Neuronal stem cell (in vitro differentiated cells): ENCODE results near the gene ILK. TPM values are rescaled to one million over a fixed set of nuclear protein-coding genes. Genes with fewer than 3 reads are reported as not detected.
A peak's percentile ranks its signal among the peaks of the same experiment; 100 is the strongest.

ENCODE experiments used
- DNase-seq: peaks from one replicate; pipeline ENCODE4 v3.0.0-alpha.2; 2013; ENCODE audit warnings: low spot score
- H2AFZ ChIP-seq: one replicate; pipeline ENCODE4 v1.6.1; 2013; ENCODE audit warnings: mild to moderate bottlenecking, low read length, inconsistent platforms
- H2AK5ac ChIP-seq: 2 replicates; pipeline ENCODE4 v1.6.1; 2013; ENCODE audit warnings: low read depth, mild to moderate bottlenecking, inconsistent platforms, low read length, moderate library complexity, mixed read lengths
- H2BK120ac ChIP-seq: 2 replicates; pipeline ENCODE4 v1.6.1; 2013; ENCODE audit warnings: low read depth, mild to moderate bottlenecking, inconsistent platforms, low read length, moderate library complexity, mixed read lengths
- H2BK12ac ChIP-seq: one replicate; pipeline ENCODE4 v1.6.1; 2013; ENCODE audit warnings: low read length, inconsistent platforms
- H2BK15ac ChIP-seq: 2 replicates; pipeline ENCODE4 v1.6.1; 2013; ENCODE audit warnings: mild to moderate bottlenecking, low read length, inconsistent platforms, mixed read lengths
- H2BK5ac ChIP-seq: one replicate; pipeline ENCODE4 v1.6.1; 2013; ENCODE audit warnings: inconsistent platforms, mild to moderate bottlenecking, low read length, moderate library complexity
- H3K14ac ChIP-seq: one replicate; pipeline ENCODE4 v1.6.1; 2013; ENCODE audit warnings: low read length, inconsistent platforms
- H3K18ac ChIP-seq: 2 replicates; pipeline ENCODE4 v1.6.1; 2013; ENCODE audit warnings: low read length, inconsistent platforms
- H3K23ac ChIP-seq: 2 replicates; pipeline ENCODE4 v1.6.1; 2013; ENCODE audit warnings: low read depth, mild to moderate bottlenecking, mixed read lengths, low read length, inconsistent platforms; ENCODE audit not compliant: poor library complexity
- H3K27ac ChIP-seq: replicated peaks from 3 replicates; pipeline ENCODE4 v1.5.1; 2013; ENCODE audit warnings: low read length, inconsistent platforms
- H3K27me3 ChIP-seq, 3 experiments: 2 replicates each; pipeline ENCODE4 v1.6.1; 2013; ENCODE audit warnings: low read length in 3 of 3, mild to moderate bottlenecking in 2 of 3, inconsistent platforms in 1 of 3, low read depth in 1 of 3, mixed read lengths in 1 of 3, moderate library complexity in 1 of 3; ENCODE audit not compliant: control insufficient read depth in 3 of 3, insufficient read depth in 3 of 3
- H3K36me3 ChIP-seq, 2 donors: replicated peaks in 1 of 2; 2 replicates each; pipeline ENCODE4 v1.6.1; 2013; ENCODE audit warnings: low read length in 2 of 2; ENCODE audit not compliant: control insufficient read depth in 2 of 2, insufficient read depth in 2 of 2
- H3K4ac ChIP-seq: 2 replicates; pipeline ENCODE4 v1.6.1; 2013; ENCODE audit warnings: inconsistent platforms, mild to moderate bottlenecking, low read length, moderate library complexity
- H3K4me1 ChIP-seq, 2 donors: 1 replicate in 1 of 2; 2 replicates in 1 of 2; pipeline ENCODE4 v1.6.1; 2013; ENCODE audit warnings: low read length in 2 of 2, low read depth in 1 of 2; ENCODE audit not compliant: control insufficient read depth in 2 of 2, insufficient read depth in 1 of 2
- H3K4me2 ChIP-seq: one replicate; pipeline ENCODE4 v1.6.1; 2013; ENCODE audit warnings: mild to moderate bottlenecking, low read length, inconsistent platforms; ENCODE audit not compliant: insufficient read depth, poor library complexity, severe bottlenecking
- H3K4me3 ChIP-seq, 2 donors: 2 replicates each; pipeline ENCODE4 v1.5.1; 2013; ENCODE audit warnings: low read length in 2 of 2, mild to moderate bottlenecking in 2 of 2, inconsistent platforms in 1 of 2, moderate library complexity in 1 of 2
- H3K79me1 ChIP-seq: one replicate; pipeline ENCODE4 v1.6.1; 2013; ENCODE audit warnings: low read depth, mild to moderate bottlenecking, inconsistent platforms, low read length, moderate library complexity
- H3K9ac ChIP-seq: one replicate; pipeline ENCODE4 v1.6.1; 2013; ENCODE audit warnings: mild to moderate bottlenecking, low read depth, low read length, inconsistent platforms; ENCODE audit not compliant: poor library complexity
- H3K9me3 ChIP-seq, 2 donors: replicated peaks in 1 of 2; 2 replicates each; pipeline versions ENCODE3 to v1.6.1; 2013; ENCODE audit warnings: low read length in 2 of 2, mild to moderate bottlenecking in 2 of 2, inconsistent platforms in 1 of 2, low read depth in 1 of 2, mixed read lengths in 1 of 2, moderate library complexity in 1 of 2; ENCODE audit not compliant: control insufficient read depth in 2 of 2, insufficient read depth in 1 of 2
- H4K8ac ChIP-seq: one replicate; pipeline ENCODE4 v1.6.1; 2013; ENCODE audit warnings: low read depth, mild to moderate bottlenecking, inconsistent platforms, low read length, moderate library complexity
- H4K91ac ChIP-seq: one replicate; pipeline ENCODE4 v1.6.1; 2013; ENCODE audit warnings: low read length, low read depth, mild to moderate bottlenecking, inconsistent platforms; ENCODE audit not compliant: poor library complexity
- WGBS, 2 donors: extraction: QIAGEN DNeasy Blood & Tissue Kit; methylation state at CpG; one replicate each; pipeline ENCODE4 v1.1.7; 2013; ENCODE audit warnings: missing lambda C conversion rate in 2 of 2, mixed read lengths in 1 of 2; ENCODE audit not compliant: insufficient read length in 2 of 2, insufficient replicate concordance in 1 of 2; ENCODE audit errors: extremely low coverage in 2 of 2; 5-methylcytosine and 5-hydroxymethylcytosine counted together
- polyA plus RNA-seq, 2 experiments: library from polyadenylated mRNA; stranded (reverse); fragments of 200-250 nt; gene quantifications; one replicate each; pipeline ENCODE4 v1.2.3, GENCODE V29; 2013

ILK gene
- polyA plus RNA-seq (2013, experiment 1 of 2), result 96.9 TPM
- polyA plus RNA-seq (2013, experiment 2 of 2), result 95.8 TPM

DNA sequence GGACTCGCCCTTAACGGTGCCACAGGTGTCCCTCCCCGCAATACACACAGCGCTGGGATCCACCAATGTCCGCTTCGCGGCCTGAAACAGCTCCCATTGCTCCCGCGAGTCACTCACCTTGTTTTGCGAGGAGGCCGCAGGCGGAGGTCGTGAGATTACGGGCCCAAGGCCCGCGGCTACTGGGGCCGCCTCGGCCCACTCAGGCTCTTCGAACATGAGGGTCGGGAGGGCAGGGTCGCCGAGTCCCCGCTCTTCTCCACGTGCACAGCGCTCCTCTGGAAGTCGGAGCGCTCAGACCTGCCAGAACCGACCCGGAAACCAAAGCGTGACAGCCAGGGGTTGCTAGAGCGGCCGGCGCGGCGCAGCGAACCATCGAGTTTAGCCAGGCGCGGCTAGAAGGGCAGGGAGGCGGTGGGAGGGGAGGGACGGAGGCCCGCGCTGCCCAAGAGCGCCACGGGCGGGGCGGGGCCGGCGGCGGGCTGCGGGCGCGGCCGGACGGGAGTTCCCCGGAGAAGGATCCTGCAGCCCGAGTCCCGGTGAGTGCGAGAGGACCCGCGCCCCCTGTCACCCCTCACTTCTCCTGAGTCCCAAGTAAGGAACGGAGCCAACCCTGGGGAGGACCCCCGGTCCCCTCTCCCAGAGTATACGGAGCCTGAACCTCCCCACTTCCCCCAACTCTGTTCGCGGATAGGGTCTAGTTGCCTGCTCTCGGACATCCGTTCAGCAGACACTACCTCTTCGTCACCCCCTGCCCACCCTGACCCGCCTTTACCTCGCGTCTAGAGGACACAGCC is at the start of gene ILK, which contains the start of gene RRP8:
Gene ILK, plus strand, starts transcription at position 488 of the 794 bp plus-strand sequence. CDS start 498 bp downstream, outside the sequence.
Gene RRP8, minus strand, starts transcription at position 330 of the 794 bp plus-strand sequence. Its CDS starts 114 bp downstream, at position 216.
- Histone ChIP-seq H3K14ac (peak within 1 kb of the TSS; percentile 59), H3K23ac (peak within 1 kb of the TSS; percentile 27), H3K4me2 (peak within 1 kb of the TSS; percentile 66), H2BK120ac (no peak within 1 kb of the TSS), H3K36me3 (peaks cover 32 to 61% of the 10 kb centered on the region in 2 donors), H2AFZ (peak within 1 kb of the TSS; percentile 95), H4K8ac (no peak within 1 kb of the TSS), H3K27me3 (no peaks in the 10 kb centered on the region), H3K4me1 (peaks cover 15 to 29% of the 10 kb centered on the region in 2 donors), H3K9ac (peak within 1 kb of the TSS; percentile 95), H4K91ac (no peak within 1 kb of the TSS), H2BK15ac (no peak within 1 kb of the TSS), H3K4me3 (peak within 1 kb of the TSS; percentile 85 to 89), H2BK5ac (peak within 1 kb of the TSS; percentile 56), H3K9me3 (no peaks in the 10 kb centered on the region), H3K4ac (no peak within 1 kb of the TSS), H2BK12ac (no peak within 1 kb of the TSS), H3K18ac (peak within 1 kb of the TSS; percentile 92), H3K79me1 (peaks cover 10% of the 10 kb centered on the region), H3K27ac (peak within 1 kb of the TSS; percentile 75), H2AK5ac (no peak within 1 kb of the TSS)
- no CpG with 5 or more reads among the region's 72 CpGs for WGBS, 2 donors
- DNase-seq, result peak; percentile 87

DNA sequence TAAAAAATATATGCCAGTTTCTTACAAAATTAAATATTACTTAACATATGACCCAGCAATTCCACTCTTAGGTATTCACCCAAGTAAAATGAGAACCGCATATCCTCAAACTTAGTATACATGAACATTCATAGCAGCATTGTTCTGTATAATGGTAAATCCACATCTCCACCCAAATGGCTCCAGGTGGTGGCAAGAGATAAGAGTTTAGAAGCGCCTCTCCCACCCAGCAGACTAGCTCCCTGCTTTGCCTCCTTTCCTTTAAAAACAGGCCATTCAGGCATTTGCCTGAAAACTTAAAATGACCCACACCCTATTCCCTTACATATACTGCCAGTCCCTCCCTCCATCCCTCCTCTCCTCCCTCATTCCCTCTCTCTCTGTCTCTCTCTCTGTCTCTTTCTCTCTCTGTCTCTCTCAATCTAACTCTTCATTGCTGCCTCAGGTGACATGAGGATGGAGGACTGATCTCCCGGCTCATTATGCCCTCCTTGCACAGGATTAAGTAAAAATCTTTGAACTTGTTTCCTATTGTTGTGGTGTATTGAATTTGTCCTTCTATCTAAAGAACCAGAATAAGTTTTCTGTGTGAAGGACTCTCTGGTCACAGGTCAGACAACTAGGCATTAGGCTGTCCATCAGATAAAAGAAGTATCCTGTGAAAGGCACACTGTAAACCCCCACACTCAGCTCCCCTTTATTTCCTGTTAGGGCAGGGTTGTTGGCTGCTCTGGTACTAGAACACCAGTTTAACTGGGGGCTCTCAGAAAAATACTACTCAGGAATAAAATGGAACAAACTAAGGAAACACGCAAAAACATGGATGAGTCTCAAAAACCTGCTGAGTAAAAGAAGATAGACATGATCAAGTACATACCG is 48.5 kb upstream of the ILK start:
- no peak overlapping the region for H4K8ac ChIP-seq
- no peak for DNase-seq

DNA sequence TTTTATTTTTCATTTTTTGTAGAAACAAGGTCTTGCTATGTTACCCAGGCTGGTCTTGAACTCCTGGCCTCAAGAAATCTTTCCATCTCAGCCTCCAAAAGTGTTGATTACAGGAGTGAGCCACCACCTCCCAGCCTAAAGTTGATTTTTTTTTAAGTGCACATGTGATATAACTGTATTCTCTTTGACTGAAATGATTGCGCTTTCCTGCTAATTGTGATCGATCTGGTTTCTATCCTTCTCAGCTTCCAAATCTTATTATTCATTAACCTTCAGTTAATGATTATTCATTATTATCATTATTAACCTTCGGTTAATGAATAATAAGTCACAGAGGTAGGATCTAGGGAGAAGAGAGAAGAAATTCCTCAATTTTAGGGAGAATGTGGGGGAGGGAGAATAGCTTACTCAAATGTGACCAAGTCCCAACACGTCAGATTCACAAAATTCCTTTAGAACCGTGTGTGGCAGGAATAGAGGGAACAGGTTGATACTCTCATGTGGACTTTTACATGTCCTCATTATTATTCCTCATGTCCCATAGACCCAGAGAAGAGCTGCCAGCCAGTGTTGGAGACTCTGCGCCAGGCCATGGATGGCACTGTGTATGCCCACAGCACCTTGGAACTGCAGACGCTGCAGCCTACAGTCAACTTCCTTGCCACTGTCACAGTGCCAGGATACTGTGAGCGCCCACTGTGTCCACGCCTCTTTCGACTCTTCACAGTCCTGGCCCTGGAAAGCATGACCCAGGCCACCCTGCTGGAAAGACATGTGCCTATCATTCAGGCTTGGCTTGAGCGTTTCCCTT is 47.2 kb upstream of the ILK start:
- no peaks in the 10 kb centered on the region for H3K27me3 ChIP-seq
- H3K4me2 ChIP-seq, result no peak overlapping the region
- DNase-seq, result no peak
- peaks cover 5% of the 10 kb centered on the region for H3K79me1 ChIP-seq
- peak overlapping the region; percentile 56 for H3K14ac ChIP-seq
- H2AK5ac ChIP-seq, result peak overlapping the region; percentile 43
- H3K4me3 ChIP-seq, result no peak overlapping the region
- H4K91ac ChIP-seq, result no peak overlapping the region
- H3K4ac ChIP-seq, result no peak overlapping the region
- peak overlapping the region; percentile 31 for H3K23ac ChIP-seq
- H2AFZ ChIP-seq, result no peak overlapping the region
- H2BK12ac ChIP-seq, result no peak overlapping the region
- H4K8ac ChIP-seq, result no peak overlapping the region
- peak overlapping the region; percentile 48 for H3K18ac ChIP-seq
- no peaks in the 10 kb centered on the region for H3K9me3 ChIP-seq
- H2BK15ac ChIP-seq, result no peak overlapping the region
- peak overlapping the region; percentile 87 for H2BK5ac ChIP-seq
- no peak overlapping the region for H2BK120ac ChIP-seq
- H3K9ac ChIP-seq, result no peak overlapping the region
- H3K27ac ChIP-seq, result no peak overlapping the region
- no peaks in the 10 kb centered on the region for H3K4me1 ChIP-seq
- H3K36me3 ChIP-seq, result no peaks in the 10 kb centered on the region
- no CpG with 5 or more reads among the region's 11 CpGs for WGBS, 2 donors

More for the DNA sequence above, 48.5 kb upstream of the ILK start:
- Histone ChIP-seq H3K4me1 (no peaks in the 10 kb centered on the region), H3K27me3 (no peaks in the 10 kb centered on the region), H2BK120ac (no peak overlapping the region), H3K4me3 (no peak overlapping the region), H2BK5ac (no peak overlapping the region), H3K36me3 (no peaks in the 10 kb centered on the region), H2BK12ac (no peak overlapping the region), H2BK15ac (no peak overlapping the region), H3K9ac (no peak overlapping the region), H3K18ac (no peak overlapping the region), H3K4ac (no peak overlapping the region), H3K23ac (no peak overlapping the region), H4K91ac (no peak overlapping the region), H2AK5ac (no peak overlapping the region), H3K79me1 (peaks cover 5% of the 10 kb centered on the region), H3K14ac (no peak overlapping the region), H3K9me3 (no peaks in the 10 kb centered on the region), H3K4me2 (no peak overlapping the region), H3K27ac (no peak overlapping the region), H2AFZ (no peak overlapping the region)
- WGBS, 2 donors, result no CpG with 5 or more reads among the region's 5 CpGs
